AG09309 (cell line): ENCODE results near the gene PCSK5.

Experiments
- DNase-seq: peaks from one replicate; pipeline ENCODE4 v3.0.0-alpha.2; 2010; ENCODE audit warnings: low read depth
- H3K4me3 ChIP-seq: 2 replicates; pipeline ENCODE4 v1.5.1; 2011; ENCODE audit warnings: mild to moderate bottlenecking, low read depth, low read length, moderate library complexity; ENCODE audit not compliant: control insufficient read depth
- CTCF ChIP-seq: IDR thresholded peaks from 2 replicates; pipeline ENCODE4 v1.5.1; 2011; ENCODE audit warnings: mild to moderate bottlenecking, low read depth, low read length, inconsistent platforms; ENCODE audit not compliant: insufficient read depth, control insufficient read depth; ENCODE audit errors: missing control alignments

The PCSK5 gene

GRCh38 chr9:76370396-76371023 lies 480.0 kb downstream of the PCSK5 start:
- TF ChIP-seq CTCF, result no peak
- H3K4me3 ChIP-seq, result no peak overlapping the region
- no peak for DNase-seq

- no peak for DNase-seq
- TF ChIP-seq CTCF, result no peak
- no peak overlapping the region for H3K4me3 ChIP-seq
Measured at GRCh38 chr9:76371901-76372300, 481.4 kb downstream of the PCSK5 start.

- H3K4me3 ChIP-seq, result no peak overlapping the region
- DNase-seq, result no peak
- no peak for TF ChIP-seq CTCF
Measured at GRCh38 chr9:76372336-76372735, 481.9 kb downstream of the PCSK5 start.

- H3K4me3 ChIP-seq, result no peak overlapping the region
- TF ChIP-seq CTCF, result no peak
- no peak for DNase-seq
Measured at GRCh38 chr9:76373173-76373783, 482.8 kb downstream of the PCSK5 start.

- DNase-seq, result no peak
- H3K4me3 ChIP-seq, result no peak overlapping the region
- TF ChIP-seq CTCF, result no peak
Measured at GRCh38 chr9:76373784-76374474, 483.5 kb downstream of the PCSK5 start.

- no peak for DNase-seq
- TF ChIP-seq CTCF, result no peak
- H3K4me3 ChIP-seq, result no peak overlapping the region
Measured at GRCh38 chr9:76374783-76375559, 484.5 kb downstream of the PCSK5 start.
